Measurements from ENCODE around the gene SPOCK1.
A peak's percentile ranks its signal among the peaks of the same experiment; 100 is the strongest.

Gene SPOCK1

GRCh38 chr5:137438932-137439331 is 60.2 kb downstream of the SPOCK1 start:
- no peak overlapping the region for H3K4me3 ChIP-seq (ENCODE audit: low read depth, low read length)
- POLR2A ChIA-PET = no interaction called here
- TF ChIP-seq CTCF (IDR thresholded peaks at IDR 0.05; ENCODE audit: insufficient read depth, low read length, missing control alignments) = no peak
- no peak for DNase-seq (ENCODE audit: low read depth, low spot score)
- CTCF ChIA-PET = no interaction called here

- H3K4me3 ChIP-seq (ENCODE audit: low read depth, low read length) = no peak overlapping the region
- CTCF ChIA-PET = interaction anchor here (1.0 kb wide), 1 partner anchor 118 kb away, joined by 3 read pairs; no protein-coding TSS in a partner anchor
Measured at GRCh38 chr5:137437774-137438173, 61.4 kb downstream of the SPOCK1 start.

GRCh38 chr5:137433539-137433938 is 65.6 kb downstream of the SPOCK1 start:
- no peak for TF ChIP-seq CTCF (IDR thresholded peaks at IDR 0.05; ENCODE audit: insufficient read depth, low read length, missing control alignments)
- CTCF ChIA-PET = interaction anchor here (2.0 kb wide), 1 partner anchor 13 kb away, joined by 5 read pairs; no protein-coding TSS in a partner anchor
- no peak for DNase-seq (ENCODE audit: low read depth, low spot score)
- POLR2A ChIA-PET = no interaction called here
- no peak overlapping the region for H3K4me3 ChIP-seq (ENCODE audit: low read depth, low read length)

More at GRCh38 chr5:137437774-137438173, 61.4 kb downstream of the SPOCK1 start:
- TF ChIP-seq CTCF (IDR thresholded peaks at IDR 0.05; ENCODE audit: insufficient read depth, low read length, missing control alignments) = no peak
- POLR2A ChIA-PET = no interaction called here
- no peak for DNase-seq (ENCODE audit: low read depth, low spot score)

GRCh38 chr5:137432376-137432775 is 66.8 kb downstream of the SPOCK1 start:
- POLR2A ChIA-PET = no interaction called here
- TF ChIP-seq CTCF (IDR thresholded peaks at IDR 0.05; ENCODE audit: insufficient read depth, low read length, missing control alignments) = no peak
- H3K4me3 ChIP-seq (ENCODE audit: low read depth, low read length) = no peak overlapping the region
- no peak for DNase-seq (ENCODE audit: low read depth, low spot score)
- CTCF ChIA-PET = no interaction called here

DNA sequence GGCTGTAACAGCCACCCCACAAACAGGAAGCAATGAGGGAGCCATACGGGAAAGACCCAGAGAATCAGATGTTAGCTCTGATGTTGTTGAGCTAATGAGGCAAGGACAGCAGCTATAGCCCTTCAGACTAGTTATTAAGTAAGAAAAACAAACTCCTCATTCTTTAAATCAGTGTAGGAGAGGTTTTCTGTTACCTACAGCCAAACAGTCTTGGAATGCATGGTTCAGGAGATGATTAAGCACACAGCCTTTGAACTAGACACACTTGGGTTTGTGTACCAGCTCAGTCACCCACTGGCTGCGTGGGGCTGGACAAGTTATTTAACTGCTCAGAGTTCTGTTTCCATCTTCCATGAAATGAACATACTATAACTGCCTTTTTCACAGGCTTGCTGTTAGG is 68.1 kb downstream of the SPOCK1 start:
- ChIA-PET CTCF (no interaction called here), POLR2A (no interaction called here)
- H3K4me3 ChIP-seq (ENCODE audit: low read depth, low read length) = no peak overlapping the region
- DNase-seq (ENCODE audit: low read depth, low spot score) = no peak
- TF ChIP-seq CTCF (IDR thresholded peaks at IDR 0.05; ENCODE audit: insufficient read depth, low read length, missing control alignments) = no peak

- no peak overlapping the region for H3K4me3 ChIP-seq (ENCODE audit: low read depth, low read length)
- TF ChIP-seq CTCF (IDR thresholded peaks at IDR 0.05; ENCODE audit: insufficient read depth, low read length, missing control alignments) = no peak
- CTCF ChIA-PET = interaction anchor here (1.1 to 1.2 kb wide), 2 partner anchors 44 to 95 kb away, joined by 3 read pairs; no protein-coding TSS in a partner anchor
- POLR2A ChIA-PET = interaction anchor here (0.6 kb wide), 1 partner anchor 207 kb away, joined by 3 read pairs; no protein-coding TSS in a partner anchor
- peak; percentile 64 for DNase-seq (ENCODE audit: low read depth, low spot score)
Measured at GRCh38 chr5:137415231-137415681, 83.9 kb downstream of the SPOCK1 start.
